ENCODE data around the gene TPPP2. TPM values are rescaled to one million over a fixed set of nuclear protein-coding genes. Genes with fewer than 3 reads are reported as not detected.
"Not testable (repeated sequence)": the region's sequence is repeated elsewhere in the genome, so short reads cannot be mapped to it uniquely, and the experiment has no call there.

The TPPP2 gene
- total RNA-seq, 2 experiments from 2014 or later: not detected

DNA sequence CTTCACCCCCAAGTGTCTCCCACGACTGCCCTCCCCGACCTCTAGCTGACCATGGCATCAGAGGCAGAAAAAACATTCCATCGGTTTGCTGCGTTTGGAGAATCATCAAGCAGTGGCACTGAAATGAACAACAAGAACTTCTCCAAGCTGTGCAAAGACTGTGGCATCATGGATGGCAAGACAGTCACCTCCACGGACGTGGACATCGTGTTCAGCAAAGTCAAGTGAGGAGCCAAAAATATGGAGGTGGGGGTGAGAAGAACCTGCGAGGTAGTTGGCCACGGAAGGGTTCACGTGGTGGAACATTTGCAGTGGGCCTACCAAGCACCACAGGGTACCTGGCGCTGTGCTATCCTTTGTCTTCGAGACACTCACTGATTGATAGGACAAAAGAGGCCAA lies 514 bp downstream of the TPPP2 start:
- POLR2A ChIA-PET: interaction anchor here (0.6 kb wide), 1 partner anchor 349 kb away, joined by 3 read pairs; no protein-coding TSS in a partner anchor
- CTCF ChIA-PET: no interaction called here

DNA sequence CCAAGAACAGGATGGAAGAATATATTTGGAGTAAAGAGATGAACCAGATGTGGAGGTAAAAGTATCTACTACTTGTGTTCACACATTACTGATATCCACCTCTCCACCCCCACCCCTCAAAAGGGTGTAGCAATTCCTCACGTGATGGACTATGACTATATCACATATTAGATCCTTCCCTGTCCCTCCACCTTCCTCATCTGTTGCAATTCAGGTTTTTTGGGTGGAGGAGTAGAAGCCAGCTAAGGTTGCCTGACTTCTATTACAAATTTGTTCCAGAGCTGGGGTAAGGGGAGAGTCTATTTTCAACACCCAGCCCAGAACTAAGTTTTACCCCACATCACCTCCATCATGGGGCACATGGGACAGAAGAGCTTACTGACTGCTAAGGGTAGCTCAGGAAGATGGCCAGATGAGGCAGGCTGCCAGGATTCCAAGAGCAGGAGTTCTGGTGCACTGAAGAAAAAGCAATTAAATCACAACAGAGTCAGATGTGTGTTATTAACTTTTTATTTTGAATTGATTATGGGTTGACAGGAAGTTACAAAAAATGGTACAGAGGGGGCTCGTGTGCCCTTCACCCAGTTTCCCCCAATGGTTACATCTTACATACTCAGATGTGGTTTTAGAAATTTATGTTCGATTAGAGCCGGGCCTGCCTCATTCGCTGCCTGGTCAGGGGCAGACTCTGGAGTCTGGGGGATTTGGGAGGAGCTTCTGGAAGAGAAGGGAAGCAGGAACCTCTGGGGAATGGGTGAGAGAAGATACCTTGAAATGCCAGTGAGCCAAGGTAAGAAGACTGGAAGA lies 2.5 kb downstream of the TPPP2 start:
- ChIA-PET POLR2A (no interaction called here), CTCF (no interaction called here)

DNA sequence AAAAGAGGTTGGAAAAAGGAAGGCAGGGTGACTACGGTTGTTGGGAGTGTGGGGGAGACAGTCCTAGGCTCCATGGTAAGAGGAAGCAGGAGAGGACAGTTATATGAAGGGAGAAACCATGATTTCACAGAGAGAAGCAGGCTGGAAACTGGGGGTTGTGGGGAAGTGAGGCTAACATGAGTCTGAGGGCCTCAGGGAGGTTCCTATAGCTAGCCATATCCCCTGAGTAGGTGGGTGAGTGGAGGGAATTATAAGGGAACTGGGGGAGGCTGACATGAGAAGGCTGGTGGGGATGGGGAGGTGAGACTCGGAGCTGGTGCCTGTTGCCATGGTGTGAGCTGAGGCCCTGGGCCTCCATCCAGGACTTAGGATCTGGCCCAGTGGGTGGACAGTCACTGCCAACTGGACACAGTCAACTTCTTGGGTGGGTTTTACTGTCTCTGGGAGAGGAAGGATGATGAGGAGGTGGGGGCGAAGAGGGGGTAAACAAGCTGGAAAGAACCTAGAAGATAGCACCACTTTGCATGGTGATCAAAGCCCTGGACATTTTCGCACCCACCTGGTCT lies 3.2 kb downstream of the TPPP2 start:
- ChIA-PET CTCF (interaction anchor here (3.3 kb wide), 1 partner anchor 18 kb away, joined by 15 read pairs; no protein-coding TSS in a partner anchor), POLR2A (no interaction called here)

DNA sequence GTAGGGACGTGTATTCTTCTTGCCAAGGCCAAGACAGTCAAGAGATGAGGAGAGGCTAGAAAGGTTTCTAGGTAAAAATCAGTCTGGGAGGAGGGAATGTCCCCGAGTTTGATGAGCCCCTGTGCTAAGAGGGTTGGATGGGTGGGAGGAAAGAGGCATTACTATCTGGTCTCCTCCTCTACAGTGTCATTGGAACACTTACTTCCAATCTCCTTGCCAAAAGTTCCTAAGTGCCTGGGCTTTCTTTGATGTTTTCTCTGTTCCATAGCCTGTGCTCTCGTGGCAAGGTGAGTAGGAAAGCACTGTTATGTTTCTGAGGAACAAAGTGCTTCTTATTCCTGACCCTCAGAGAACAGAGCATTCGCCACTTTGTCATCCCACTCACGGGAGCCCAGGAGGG lies 4.7 kb downstream of the TPPP2 start, which contains the start of gene RNASE13:
TSS of gene RNASE13 (minus strand) at position 101 of the 400 bp plus-strand sequence. CDS start 519 bp downstream, outside the sequence.
- CTCF ChIA-PET: interaction anchor here (3.3 kb wide), 1 partner anchor 20 kb away, joined by 15 read pairs; no protein-coding TSS in a partner anchor
- POLR2A ChIA-PET: no interaction called here

DNA sequence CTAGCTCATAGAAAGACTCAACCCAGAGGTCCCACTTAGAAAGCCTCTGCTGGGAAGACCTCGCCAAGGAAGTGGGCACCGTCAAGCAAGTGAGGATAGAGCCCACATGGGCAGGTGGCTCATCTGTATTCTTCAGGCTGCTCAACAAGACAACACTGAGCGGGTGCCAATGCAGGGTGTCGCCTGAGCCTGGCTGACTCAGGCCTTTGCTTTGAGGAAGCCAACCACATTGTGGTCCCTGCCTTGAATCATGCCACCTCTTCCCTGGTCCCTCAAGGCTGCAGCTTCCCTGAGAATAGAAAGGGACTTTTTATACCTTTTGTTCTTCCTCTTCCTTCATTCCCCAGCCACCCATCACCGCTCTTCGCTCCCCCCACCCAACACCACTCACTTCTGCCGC lies 6.7 kb downstream of the TPPP2 start:
- ChIA-PET POLR2A (no interaction called here), CTCF (interaction anchor here (1.5 kb wide), 1 partner anchor 56 kb away, joined by 5 read pairs; no protein-coding TSS in a partner anchor)

DNA sequence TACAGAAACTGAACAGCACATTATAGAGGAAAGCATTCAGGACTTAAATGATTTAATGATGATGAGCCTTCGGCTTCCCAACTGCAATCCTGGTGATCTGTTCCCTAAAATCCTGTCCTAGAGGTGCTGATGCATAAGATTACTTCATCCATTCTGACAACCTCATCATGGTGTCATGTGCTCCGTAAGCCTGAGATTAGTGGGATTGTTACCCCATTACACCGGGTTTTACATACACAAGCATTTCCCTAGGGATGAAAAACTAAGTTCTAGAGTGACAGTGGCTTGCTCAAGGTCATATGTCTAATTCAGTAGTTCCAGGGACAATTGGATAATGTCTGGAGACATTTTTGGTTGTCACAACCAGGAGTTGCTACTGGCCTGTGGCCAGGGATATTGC lies 7.1 kb downstream of the TPPP2 start:
- POLR2A ChIA-PET: no interaction called here
- CTCF ChIA-PET: interaction anchor here (0.8 kb wide), 1 partner anchor 22 kb away, joined by 4 read pairs; no protein-coding TSS in a partner anchor

DNA sequence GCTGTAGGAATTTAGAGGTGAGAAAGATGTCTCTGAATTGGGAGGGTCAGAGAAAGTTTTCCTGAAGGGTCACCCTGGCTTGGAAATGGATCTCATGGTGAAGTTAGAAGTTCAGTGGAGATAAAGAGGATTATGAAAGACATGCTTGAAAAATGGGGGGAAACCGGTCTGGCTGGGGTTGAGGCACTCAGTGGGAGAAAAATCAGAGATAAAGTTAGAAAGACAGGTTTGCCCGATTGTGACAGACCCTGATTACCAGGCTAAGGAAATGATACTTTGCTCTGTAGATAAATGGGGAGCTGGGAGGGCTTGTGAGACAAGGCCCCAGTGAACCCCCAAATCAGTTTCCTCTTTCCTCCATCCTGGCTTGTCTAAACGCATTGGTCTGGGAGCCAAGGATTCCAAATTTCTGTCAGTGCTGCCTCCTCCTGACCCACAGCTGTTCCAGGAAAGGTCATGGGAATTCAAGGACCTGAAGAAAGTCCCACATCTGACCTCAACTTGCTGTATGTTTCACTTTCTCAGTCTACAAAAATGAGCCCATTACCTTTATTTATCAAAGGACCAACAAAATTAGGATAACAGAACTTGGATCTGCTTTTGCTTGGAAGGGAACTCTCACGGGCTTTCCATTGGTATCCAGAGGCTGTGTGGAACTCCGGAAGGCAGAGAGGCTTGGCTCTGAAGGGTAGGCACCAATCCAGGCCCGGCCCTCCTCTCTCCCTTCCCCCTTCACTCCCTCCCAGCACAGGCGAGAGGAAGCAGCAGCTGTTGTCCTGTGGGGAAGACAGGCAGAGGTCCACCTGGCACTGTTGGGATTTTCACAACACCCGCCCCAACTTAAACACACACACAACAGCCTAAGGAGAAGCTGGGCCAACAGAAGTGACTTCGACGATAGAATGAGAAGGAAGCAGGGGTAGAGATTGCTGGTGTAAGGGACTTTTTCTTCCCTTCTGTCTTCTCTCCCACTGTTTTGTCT lies 8.7 kb downstream of the TPPP2 start:
- ChIA-PET POLR2A (no interaction called here), CTCF (interaction anchor here (1.8 to 4.2 kb wide), 2 partner anchors 25 to 54 kb away, joined by 7 to 45 read pairs; no protein-coding TSS in a partner anchor)

DNA sequence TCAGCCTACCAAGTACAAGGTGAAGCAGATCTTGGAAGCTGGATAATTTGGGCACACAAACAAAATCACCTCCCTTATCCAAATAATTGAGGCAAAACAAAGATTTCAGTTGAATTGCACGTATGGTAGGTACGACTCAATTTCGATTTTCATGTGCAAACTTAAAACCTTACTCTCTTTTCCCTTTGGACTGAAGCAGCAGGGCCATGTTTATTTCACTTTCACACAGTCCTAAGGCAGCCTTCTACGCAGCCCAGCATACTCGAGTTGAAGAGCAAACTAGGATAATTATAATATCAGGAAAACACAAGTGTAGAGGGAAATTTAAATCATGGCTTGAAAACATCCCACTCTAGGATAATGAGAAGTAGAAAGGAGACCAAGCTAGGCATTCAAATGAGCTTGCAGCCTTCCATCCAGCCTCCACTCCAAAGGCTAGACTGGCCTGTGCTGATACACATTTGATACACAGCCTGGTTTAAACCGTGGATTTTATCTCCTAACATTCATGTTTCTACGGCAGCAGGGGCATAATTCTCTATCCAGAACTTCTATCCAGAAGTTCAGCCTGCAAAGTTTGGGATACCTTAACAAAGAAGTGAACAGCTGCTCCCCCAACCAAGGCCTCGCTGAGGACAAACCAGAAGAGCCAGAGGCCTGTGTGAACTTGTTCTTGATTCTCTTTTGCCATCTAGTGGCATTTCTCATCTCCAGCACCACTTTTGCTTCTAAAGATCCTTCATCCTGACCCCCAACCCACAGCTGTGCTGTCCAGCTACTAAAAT lies 9.8 kb downstream of the TPPP2 start:
- ChIA-PET POLR2A (no interaction called here), CTCF (interaction anchor here (1.0 to 4.2 kb wide), 4 partner anchors 10 to 53 kb away, joined by 3 to 45 read pairs (median 5); no protein-coding TSS in a partner anchor)

DNA sequence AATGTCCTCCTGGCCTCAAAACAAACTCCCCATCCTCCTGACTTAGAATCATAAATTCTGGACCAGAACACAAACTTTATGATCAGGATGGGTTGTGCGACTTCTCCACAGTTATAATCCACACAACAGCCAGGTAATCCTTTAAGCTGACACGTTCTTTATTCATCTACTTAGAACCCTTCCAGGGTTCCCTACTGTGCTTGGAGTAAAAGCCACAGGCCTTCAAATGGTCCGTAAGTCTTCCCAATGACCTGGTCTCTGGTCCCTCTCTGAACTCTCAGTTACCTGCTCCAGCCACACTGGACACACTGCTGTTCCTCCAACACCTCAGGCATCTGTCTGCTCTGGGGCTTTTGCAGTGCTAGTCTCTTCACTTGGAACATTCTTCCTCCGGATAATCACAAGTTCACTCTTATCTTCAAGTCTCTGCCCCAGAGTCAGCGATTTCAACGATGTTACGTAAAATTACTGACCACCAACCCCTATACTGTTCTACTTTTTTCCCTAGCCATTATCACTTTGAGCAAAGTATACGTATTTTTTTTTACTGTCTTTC lies 10.4 kb downstream of the TPPP2 start:
- CTCF ChIA-PET: interaction anchor here (1.0 to 4.2 kb wide), 4 partner anchors 11 to 52 kb away, joined by 3 to 45 read pairs (median 5); no protein-coding TSS in a partner anchor
- POLR2A ChIA-PET: no interaction called here

DNA sequence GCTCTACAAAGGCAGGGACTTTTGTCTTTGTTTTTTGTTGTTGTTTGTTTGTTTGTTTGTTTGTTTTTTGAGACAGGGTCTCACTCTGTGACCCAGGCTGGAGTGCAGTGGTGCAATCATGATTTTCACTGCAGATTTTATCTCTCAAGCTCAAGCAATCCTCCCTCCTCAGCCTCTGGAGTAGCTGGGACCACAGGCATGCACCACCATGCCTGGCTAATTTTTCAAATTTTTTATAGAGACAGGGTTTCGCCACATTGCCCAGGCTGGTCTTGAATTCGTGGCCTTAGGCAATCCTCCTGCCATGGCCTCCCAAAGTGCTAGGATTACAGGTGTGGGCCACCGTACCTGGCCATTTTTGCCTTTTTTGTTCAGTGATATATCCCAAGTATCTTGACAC lies 10.9 kb downstream of the TPPP2 start:
- POLR2A ChIA-PET: not testable (repeated sequence)
- CTCF ChIA-PET: interaction anchor here (4.2 kb wide), 1 partner anchor 28 kb away, joined by 45 read pairs; no protein-coding TSS in a partner anchor

DNA sequence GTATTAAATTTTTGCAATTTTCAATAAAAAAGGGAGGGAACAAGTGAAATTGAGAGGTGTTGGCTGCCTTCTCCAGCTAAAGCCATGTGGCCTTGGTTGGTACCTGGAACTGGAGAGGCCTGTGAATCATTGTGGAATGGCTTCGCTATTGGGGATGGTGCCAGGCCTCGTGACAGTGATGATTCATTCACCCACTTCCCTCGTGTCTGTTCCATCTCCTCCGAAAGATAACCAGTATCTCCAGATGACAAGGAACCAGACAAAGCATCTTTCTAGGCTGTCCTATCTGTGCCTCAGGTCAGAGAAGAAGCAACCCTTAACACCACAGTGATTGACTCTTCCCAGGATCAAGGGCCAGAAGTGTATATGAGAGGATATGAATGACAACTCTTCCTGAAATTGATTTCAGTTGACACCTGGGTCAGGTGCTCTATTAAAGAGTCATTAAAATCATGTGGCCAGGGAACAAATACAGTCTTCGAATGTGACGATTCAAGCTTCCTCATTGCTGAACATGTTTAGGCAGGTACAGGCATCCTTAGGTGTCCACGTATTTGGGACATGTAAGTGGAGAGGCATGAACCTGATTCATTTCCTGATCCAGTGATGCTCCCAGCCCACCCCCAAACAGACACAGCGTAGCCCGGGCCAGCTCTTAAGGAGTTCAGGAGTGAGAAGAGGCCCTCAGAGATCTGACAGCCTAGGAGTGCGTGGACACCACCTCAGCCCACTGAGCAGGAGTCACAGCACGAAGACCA lies 11.8 kb downstream of the TPPP2 start, which contains the start of gene RNASE7:
TSS of gene RNASE7 (plus strand) at position 687 of the 758 bp plus-strand sequence. CDS start 631 bp downstream, outside the sequence.
- ChIA-PET CTCF (interaction anchor here (0.9 to 4.2 kb wide), 2 partner anchors 28 to 71 kb away, joined by 3 to 45 read pairs; no protein-coding TSS in a partner anchor), POLR2A (no interaction called here)

DNA sequence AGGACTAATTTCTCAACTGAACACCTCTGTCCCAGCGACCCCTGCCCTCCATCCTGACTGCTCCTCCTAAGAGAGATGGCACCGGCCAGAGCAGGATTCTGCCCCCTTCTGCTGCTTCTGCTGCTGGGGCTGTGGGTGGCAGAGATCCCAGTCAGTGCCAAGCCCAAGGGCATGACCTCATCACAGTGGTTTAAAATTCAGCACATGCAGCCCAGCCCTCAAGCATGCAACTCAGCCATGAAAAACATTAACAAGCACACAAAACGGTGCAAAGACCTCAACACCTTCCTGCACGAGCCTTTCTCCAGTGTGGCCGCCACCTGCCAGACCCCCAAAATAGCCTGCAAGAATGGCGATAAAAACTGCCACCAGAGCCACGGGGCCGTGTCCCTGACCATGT lies 12.9 kb downstream of the TPPP2 start:
- ChIA-PET POLR2A (no interaction called here), CTCF (interaction anchor here (0.9 kb wide), 1 partner anchor 72 kb away, joined by 3 read pairs; no protein-coding TSS in a partner anchor)

DNA sequence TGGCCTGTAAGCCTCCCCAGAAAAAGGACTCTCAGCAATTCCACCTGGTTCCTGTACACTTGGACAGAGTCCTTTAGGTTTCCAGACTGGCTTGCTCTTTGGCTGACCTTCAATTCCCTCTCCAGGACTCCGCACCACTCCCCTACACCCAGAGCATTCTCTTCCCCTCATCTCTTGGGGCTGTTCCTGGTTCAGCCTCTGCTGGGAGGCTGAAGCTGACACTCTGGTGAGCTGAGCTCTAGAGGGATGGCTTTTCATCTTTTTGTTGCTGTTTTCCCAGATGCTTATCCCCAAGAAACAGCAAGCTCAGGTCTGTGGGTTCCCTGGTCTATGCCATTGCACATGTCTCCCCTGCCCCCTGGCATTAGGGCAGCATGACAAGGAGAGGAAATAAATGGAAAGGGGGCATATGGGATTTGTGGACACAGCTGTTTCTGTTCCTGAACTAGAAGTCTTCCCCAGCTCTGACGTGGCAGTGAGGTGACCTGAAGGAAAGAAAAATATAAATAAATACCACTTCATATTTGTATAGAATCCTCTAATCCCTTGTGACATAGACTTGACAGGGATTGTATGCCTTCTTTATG lies 13.5 kb downstream of the TPPP2 start:
- ChIA-PET POLR2A (no interaction called here), CTCF (interaction anchor here (0.6 to 1.0 kb wide), 3 partner anchors 22 to 148 kb away, joined by 3 to 4 read pairs (median 4); no protein-coding TSS in a partner anchor)

DNA sequence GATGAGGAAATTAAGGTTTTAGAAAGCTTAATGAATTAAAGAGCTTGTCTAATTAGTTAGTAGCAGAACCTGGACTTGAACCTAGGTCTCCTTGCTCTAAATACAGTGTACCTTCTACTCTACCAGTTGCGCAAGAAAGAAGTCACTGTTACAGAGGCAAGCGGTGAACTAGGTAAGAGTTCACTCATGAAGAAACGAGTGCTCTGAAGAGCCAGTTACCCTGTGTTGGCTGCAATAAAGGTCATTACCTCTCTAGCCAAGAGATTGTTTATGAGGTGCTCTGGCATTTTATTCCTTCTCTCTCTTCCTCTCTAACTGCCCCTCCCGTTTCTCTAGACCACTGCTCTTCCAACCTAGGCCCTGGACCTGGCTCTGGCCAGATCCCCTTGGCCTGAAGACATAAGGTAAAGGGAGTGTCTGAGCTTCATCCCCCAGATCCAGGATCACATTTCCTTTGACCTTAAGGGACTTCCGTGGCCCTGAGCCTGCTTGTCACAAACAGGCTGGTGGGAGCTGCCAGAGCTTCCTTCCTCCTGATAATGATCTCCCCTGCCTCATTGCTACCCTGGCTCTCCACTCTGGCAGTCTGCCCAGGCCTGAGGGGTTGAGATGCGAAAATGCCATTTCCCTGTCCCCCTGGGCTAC lies 14.1 kb downstream of the TPPP2 start:
- POLR2A ChIA-PET: no interaction called here
- CTCF ChIA-PET: interaction anchor here (0.6 to 1.0 kb wide), 3 partner anchors 21 to 147 kb away, joined by 3 to 4 read pairs (median 4); no protein-coding TSS in a partner anchor

DNA sequence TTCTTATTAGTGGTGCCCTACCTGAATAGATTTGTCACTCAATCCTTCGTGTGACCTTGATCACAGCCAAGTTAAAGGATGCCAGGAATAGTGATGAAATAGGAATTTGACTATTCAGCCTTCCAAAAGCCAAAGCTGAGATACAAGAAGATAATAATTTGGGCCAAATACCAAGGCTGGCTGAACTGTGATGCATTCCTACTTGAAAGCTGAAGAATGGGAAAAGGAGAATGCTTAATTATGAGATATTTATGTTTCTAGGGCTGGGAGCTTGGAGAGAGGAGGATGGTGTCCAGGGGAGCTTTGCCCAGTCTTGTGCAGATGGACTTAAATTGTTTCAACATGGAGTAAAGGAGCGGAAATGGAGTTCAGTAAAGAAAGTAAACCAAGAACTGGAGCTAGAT lies 17.4 kb downstream of the TPPP2 start:
- ChIA-PET CTCF (interaction anchor here (0.7 to 1.3 kb wide), 4 partner anchors 21 to 60 kb away, joined by 3 read pairs; no protein-coding TSS in a partner anchor), POLR2A (no interaction called here)

DNA sequence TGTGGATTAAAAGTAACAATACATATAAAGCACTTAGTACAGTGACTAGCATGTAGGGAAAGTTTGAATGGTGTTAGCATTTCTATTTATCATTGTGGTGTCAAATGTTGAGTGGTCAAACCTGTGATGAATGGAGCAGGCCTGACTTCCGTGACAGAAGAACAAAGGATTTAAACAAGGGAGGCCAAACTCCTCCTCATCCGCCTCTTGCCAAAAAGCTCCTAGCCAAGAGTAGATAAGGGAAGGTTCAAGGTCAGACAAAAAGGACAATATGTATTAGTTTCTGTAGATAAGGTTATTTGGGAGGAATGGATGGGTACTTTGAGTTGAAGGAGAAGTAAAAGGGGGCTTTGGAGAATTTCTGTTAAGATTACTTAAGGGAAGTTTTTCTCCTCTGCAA lies 18.6 kb downstream of the TPPP2 start:
- ChIA-PET CTCF (no interaction called here), POLR2A (no interaction called here)

All from activated CD8-positive, alpha-beta memory T cell treated with anti-CD3 and anti-CD28 coated beads for 36 hours (primary cell).